ENCODE measurements around the gene AQP1. TPM values are rescaled to one million over a fixed set of nuclear protein-coding genes. Genes with fewer than 3 reads are reported as not detected.

AQP1 gene
- polyA plus RNA-seq, 1 donor (not counting 4 experiments of a cell fraction or from before 2014, with no cell fraction given), result 0.07 TPM

DNA sequence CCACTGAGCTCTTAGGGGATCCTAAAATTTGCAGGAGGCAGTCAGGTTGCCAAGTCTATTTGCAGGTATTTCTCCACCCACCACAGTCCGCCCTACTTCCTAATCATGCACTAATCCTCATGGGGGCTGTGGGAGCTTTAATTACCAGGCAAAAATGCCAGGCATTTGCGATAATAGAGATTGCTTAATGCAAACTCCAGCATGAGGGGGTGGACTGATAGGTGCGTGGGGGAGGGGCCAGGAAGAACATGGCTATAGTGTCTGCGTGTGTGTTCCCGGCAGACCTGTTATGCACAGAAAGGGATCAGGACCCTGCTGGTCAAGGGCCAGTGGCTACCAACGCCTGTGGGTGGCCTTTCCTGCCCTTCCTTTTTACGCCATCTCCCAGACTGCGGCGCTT lies 15.6 kb upstream of the AQP1 start:
- Histone ChIP-seq H3K4me1 (ENCODE audit: control insufficient read depth, extremely low read depth, insufficient read depth, low read length) (no peaks in the 10 kb centered on the region), H2AFZ (ENCODE audit: control insufficient read depth, low read length) (no peak overlapping the region), H3K9me3 (ENCODE audit: control insufficient read depth, low read depth, low read length) (no peaks in the 10 kb centered on the region), H3K79me2 (ENCODE audit: control insufficient read depth, insufficient read depth, low read length) (no peaks in the 10 kb centered on the region), H3K4me2 (ENCODE audit: control insufficient read depth, extremely low read depth, insufficient read depth, low read depth, low read length) (no peak overlapping the region), H3K36me3 (ENCODE audit: control insufficient read depth in 2 of 2, extremely low read depth in 1 of 2, insufficient read depth in 2 of 2, low read length in 2 of 2) (no peaks in the 10 kb centered on the region), H3K27me3 (ENCODE audit: control insufficient read depth, extremely low read depth, insufficient read depth, low read length) (peaks cover 26% of the 10 kb centered on the region), H3K27ac (ENCODE audit: control insufficient read depth, insufficient read depth, low read length) (no peak overlapping the region), H3K4me3 (ENCODE audit: control insufficient read depth in 2 of 3, extremely low read depth in 1 of 3, insufficient read depth in 2 of 3, low read depth in 1 of 3, low read length in 3 of 3) (no peak overlapping the region), H3K9ac (ENCODE audit: control insufficient read depth, extremely low read depth, insufficient read depth, low read length) (no peak overlapping the region), H4K20me1 (ENCODE audit: control insufficient read depth, extremely low read depth, insufficient read depth, low read length) (no peaks in the 10 kb centered on the region), H3K9me1 (ENCODE audit: control insufficient read depth, extremely low read depth, insufficient read depth, low read length) (no peaks in the 10 kb centered on the region)
- DNase-seq (ENCODE audit: low read depth, low spot score), result no peak
- dilution Hi-C loops (cut with MboI; ENCODE audit: extremely low pct_ligation_motif_present, low sequenced_read_pairs), result no loop called here
- TF ChIP-seq, protein P1, sequence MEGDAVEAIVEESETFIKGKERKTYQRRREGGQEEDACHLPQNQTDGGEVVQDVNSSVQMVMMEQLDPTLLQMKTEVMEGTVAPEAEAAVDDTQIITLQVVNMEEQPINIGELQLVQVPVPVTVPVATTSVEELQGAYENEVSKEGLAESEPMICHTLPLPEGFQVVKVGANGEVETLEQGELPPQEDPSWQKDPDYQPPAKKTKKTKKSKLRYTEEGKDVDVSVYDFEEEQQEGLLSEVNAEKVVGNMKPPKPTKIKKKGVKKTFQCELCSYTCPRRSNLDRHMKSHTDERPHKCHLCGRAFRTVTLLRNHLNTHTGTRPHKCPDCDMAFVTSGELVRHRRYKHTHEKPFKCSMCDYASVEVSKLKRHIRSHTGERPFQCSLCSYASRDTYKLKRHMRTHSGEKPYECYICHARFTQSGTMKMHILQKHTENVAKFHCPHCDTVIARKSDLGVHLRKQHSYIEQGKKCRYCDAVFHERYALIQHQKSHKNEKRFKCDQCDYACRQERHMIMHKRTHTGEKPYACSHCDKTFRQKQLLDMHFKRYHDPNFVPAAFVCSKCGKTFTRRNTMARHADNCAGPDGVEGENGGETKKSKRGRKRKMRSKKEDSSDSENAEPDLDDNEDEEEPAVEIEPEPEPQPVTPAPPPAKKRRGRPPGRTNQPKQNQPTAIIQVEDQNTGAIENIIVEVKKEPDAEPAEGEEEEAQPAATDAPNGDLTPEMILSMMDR (optimal IDR thresholded peaks at IDR 0.05 in 1 of 3, IDR thresholded peaks at IDR 0.05 in 1 of 3, conservative IDR thresholded peaks at IDR 0.05 in 1 of 3; ENCODE audit: extremely low read depth in 1 of 3, insufficient read depth in 2 of 3, low read length in 3 of 3), result no peak
- TF ChIP-seq EZH2 (IDR thresholded peaks at IDR 0.05; ENCODE audit: low read length), result no peak
- no peak for FAIRE-seq

DNA sequence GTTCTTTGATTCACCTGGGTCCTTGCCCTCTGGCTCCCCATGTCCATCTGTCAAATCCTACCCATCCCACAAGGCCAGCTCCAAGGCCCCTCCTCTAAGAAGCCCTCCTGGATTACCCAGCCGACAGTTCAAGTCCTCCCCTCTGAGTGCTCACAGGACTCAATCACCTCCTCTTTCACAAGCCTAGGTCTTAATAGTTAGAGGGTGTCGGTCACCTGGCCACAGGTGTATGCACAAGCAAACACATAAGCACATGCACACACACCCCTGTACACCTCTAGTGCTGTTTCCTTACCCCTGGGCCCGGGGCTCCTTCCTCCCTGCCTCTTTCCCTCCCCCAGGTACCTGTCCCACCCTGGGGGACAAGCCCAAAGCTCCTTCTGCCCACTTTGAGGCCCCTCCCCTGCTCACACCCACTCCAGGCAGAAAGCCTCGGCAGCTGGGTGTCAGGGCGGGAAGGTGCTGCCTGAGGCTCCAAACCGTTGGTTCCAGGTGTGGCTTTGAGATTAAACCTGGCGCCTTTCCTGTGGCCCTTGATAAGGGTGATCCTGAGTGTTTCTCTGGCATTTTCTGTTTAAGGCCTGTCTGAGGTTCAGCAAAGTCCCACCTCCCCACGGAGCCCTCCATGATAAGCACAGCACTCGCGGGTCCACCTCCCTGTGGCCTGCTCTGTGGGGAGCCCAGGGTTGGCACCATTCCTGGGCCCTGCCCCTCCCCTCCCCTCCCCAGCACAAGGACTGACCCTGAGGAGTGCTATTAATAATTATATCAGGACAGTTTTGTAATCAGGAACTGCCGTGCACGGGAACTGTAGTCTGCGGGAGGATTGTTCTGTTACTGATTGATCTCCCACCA lies 14.6 kb upstream of the AQP1 start:
- Histone ChIP-seq H3K36me3 (ENCODE audit: control insufficient read depth in 2 of 2, extremely low read depth in 1 of 2, insufficient read depth in 2 of 2, low read length in 2 of 2) (no peaks in the 10 kb centered on the region), H3K9me3 (ENCODE audit: control insufficient read depth, low read depth, low read length) (no peaks in the 10 kb centered on the region), H3K9ac (ENCODE audit: control insufficient read depth, extremely low read depth, insufficient read depth, low read length) (no peak overlapping the region), H3K4me1 (ENCODE audit: control insufficient read depth, extremely low read depth, insufficient read depth, low read length) (no peaks in the 10 kb centered on the region), H3K9me1 (ENCODE audit: control insufficient read depth, extremely low read depth, insufficient read depth, low read length) (no peaks in the 10 kb centered on the region), H2AFZ (ENCODE audit: control insufficient read depth, low read length) (no peak overlapping the region), H3K4me2 (ENCODE audit: control insufficient read depth, extremely low read depth, insufficient read depth, low read depth, low read length) (no peak overlapping the region), H3K4me3 (ENCODE audit: control insufficient read depth in 2 of 3, extremely low read depth in 1 of 3, insufficient read depth in 2 of 3, low read depth in 1 of 3, low read length in 3 of 3) (no peak overlapping the region), H3K27me3 (ENCODE audit: control insufficient read depth, extremely low read depth, insufficient read depth, low read length) (peaks cover 21% of the 10 kb centered on the region), H3K27ac (ENCODE audit: control insufficient read depth, insufficient read depth, low read length) (no peak overlapping the region), H4K20me1 (ENCODE audit: control insufficient read depth, extremely low read depth, insufficient read depth, low read length) (no peaks in the 10 kb centered on the region), H3K79me2 (ENCODE audit: control insufficient read depth, insufficient read depth, low read length) (no peaks in the 10 kb centered on the region)
- FAIRE-seq, result no peak
- dilution Hi-C loops (cut with MboI; ENCODE audit: extremely low pct_ligation_motif_present, low sequenced_read_pairs), result no loop called here
- TF ChIP-seq EZH2 (IDR thresholded peaks at IDR 0.05; ENCODE audit: low read length), result no peak
- TF ChIP-seq, protein P1 (optimal IDR thresholded peaks at IDR 0.05 in 1 of 3, IDR thresholded peaks at IDR 0.05 in 1 of 3, conservative IDR thresholded peaks at IDR 0.05 in 1 of 3; ENCODE audit: extremely low read depth in 1 of 3, insufficient read depth in 2 of 3, low read length in 3 of 3), result no peak
- DNase-seq (ENCODE audit: low read depth, low spot score), result no peak
